Breast epithelium (tissue), 4 donors: ENCODE data around the gene NDUFAB1. TPM values are rescaled to one million over a fixed set of nuclear protein-coding genes. Genes with fewer than 3 reads are reported as not detected.
"Not testable (repeated sequence)": the region's sequence is repeated elsewhere in the genome, so short reads cannot be mapped to it uniquely, and the experiment has no call there.

Experiments used
- DNase-seq, 2 donors: peaks; one replicate each; pipeline ENCODE4 v3.0.0-alpha.2; 2019; ENCODE audit warnings: low spot score in 2 of 2
- H3K27ac ChIP-seq, 2 donors: fragments of 200-600 bp; sonication (generic) in 1 of 2; one replicate each; pipeline ENCODE4 v1.5.1; 2016 to 2019; ENCODE audit warnings: mild to moderate bottlenecking in 1 of 2
- H3K27me3 ChIP-seq, 2 donors: fragments of 200-600 bp; sonication (generic) in 1 of 2; one replicate each; pipeline versions ENCODE4 v1.5.1 to v1.6.0; 2017 to 2019; ENCODE audit warnings: control low read depth in 1 of 2, mild to moderate bottlenecking in 1 of 2
- H3K36me3 ChIP-seq: fragments of 200-600 bp; one replicate; pipeline ENCODE4 v1.5.1; 2019
- H3K4me1 ChIP-seq, 2 donors: fragments of 200-600 bp; sonication (generic); one replicate each; pipeline ENCODE4 v1.5.1; 2016 to 2019; ENCODE audit warnings: control low read depth in 1 of 2
- H3K4me3 ChIP-seq, 3 donors: fragments of 200-600 bp; sonication (generic); 1 replicate in 2 of 3; 2 replicates in 1 of 3; pipeline ENCODE4 v1.5.1; 2016 to 2019; ENCODE audit warnings: mild to moderate bottlenecking in 3 of 3, moderate library complexity in 2 of 3
- H3K9me3 ChIP-seq, 2 donors: fragments of 200-600 bp; sonication (generic) in 1 of 2; one replicate each; pipeline ENCODE4 v1.5.1; 2016 to 2019; ENCODE audit warnings: control low read depth in 1 of 2
- POLR2A ChIP-seq: fragments of 450-650 bp; IDR thresholded peaks from one replicate; pipeline ENCODE4 v1.6.1; 2016; ENCODE audit warnings: antibody characterized with exemption, mild to moderate bottlenecking, moderate library complexity
- POLR2AphosphoS5 ChIP-seq, 3 donors: sonication (generic); formaldehyde crosslinking; IDR thresholded peaks; one replicate each; pipeline ENCODE4 v1.6.1; 2017; ENCODE audit warnings: antibody characterized with exemption in 3 of 3
- intact Hi-C: fragments of 100-400 bp; cut with DNase I; formaldehyde crosslinking; loops from one replicate; pipeline ENCODE4 v1.15.1; 2023; ENCODE audit warnings: low total_unique reads
- total RNA-seq, 3 donors: library from RNA; depleted of rRNA; stranded (reverse); fragments of >200 nt; gene quantifications; one replicate each; pipeline ENCODE4 v1.1.0, GENCODE V29; 2016
- TF ChIP-seq, protein P1 (sequence below), 3 donors: fragments of 450-650 bp; IDR thresholded peaks; one replicate each; pipeline ENCODE4 v1.5.1; 2016 to 2017; ENCODE audit warnings: antibody characterized with exemption in 3 of 3, mild to moderate bottlenecking in 3 of 3, moderate library complexity in 3 of 3

Gene NDUFAB1
- total RNA-seq, 3 donors from 2014 or later: 59.4 to 75.1 (median 64.6) TPM

DNA sequence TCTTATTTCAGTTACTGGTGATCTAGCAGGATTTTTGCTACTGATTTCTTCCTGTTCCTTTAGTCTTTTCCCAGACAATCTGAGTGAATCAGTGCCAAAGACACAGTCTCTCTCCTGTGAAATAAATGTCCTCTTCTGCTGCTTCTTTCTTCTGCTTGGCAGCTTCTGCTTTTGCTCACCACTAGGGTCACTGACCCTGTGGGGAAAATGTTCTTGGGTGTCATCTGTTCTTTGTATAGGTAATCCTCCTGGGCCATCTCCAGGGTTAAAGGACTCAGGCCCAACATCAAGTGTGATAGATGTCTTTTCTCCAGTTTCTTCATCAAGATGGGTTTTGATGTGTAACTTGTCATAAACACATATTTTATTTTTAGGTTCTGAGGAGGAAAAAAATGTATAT, 39.8 kb upstream of the NDUFAB1 start:
- no peaks in the 10 kb centered on the region for H3K27me3 ChIP-seq
- DNase-seq: no peak
- intact Hi-C loops: no loop called here
- TF ChIP-seq, protein P1, sequence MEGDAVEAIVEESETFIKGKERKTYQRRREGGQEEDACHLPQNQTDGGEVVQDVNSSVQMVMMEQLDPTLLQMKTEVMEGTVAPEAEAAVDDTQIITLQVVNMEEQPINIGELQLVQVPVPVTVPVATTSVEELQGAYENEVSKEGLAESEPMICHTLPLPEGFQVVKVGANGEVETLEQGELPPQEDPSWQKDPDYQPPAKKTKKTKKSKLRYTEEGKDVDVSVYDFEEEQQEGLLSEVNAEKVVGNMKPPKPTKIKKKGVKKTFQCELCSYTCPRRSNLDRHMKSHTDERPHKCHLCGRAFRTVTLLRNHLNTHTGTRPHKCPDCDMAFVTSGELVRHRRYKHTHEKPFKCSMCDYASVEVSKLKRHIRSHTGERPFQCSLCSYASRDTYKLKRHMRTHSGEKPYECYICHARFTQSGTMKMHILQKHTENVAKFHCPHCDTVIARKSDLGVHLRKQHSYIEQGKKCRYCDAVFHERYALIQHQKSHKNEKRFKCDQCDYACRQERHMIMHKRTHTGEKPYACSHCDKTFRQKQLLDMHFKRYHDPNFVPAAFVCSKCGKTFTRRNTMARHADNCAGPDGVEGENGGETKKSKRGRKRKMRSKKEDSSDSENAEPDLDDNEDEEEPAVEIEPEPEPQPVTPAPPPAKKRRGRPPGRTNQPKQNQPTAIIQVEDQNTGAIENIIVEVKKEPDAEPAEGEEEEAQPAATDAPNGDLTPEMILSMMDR (IDR thresholded peaks at IDR 0.05): no peak
- TF ChIP-seq POLR2AphosphoS5 (IDR thresholded peaks at IDR 0.05): no peak
- TF ChIP-seq POLR2A: no peak
- no peaks in the 10 kb centered on the region for H3K9me3 ChIP-seq
- peaks cover 0 to 7% of the 10 kb centered on the region in 2 donors for H3K4me1 ChIP-seq
- no peak overlapping the region for H3K4me3 ChIP-seq
- no peak overlapping the region for H3K27ac ChIP-seq
- H3K36me3 ChIP-seq: no peaks in the 10 kb centered on the region

DNA sequence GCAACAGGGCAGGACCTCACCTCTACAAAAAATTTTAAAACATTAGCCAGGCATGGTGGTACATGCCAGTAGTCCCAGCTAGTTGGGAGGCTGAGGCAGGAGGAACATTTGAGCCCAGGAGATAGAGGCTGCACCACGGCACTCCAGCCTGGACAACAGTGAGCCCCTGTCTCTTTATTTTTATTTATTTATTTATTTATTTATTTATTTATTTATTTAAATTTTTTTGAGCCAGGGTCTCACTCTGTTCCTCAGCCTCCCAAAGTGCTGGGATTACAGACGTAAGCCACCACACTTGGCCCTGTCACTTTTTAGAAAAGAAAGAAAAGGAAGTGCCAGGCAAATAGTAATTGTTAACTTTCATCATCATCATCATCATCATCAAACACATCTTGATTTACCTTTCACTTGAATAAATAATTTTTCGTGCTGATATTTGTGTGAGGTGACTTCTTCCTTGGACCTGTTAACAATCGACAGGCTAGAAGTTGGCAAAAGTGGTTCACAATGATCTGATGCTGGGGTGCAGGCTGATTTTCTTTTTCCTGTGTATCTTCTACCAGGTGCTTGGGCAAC, 38.4 kb upstream of the NDUFAB1 start:
- TF ChIP-seq POLR2A (no peak), POLR2AphosphoS5 (IDR thresholded peaks at IDR 0.05) (no peak)
- TF ChIP-seq, protein P1 (IDR thresholded peaks at IDR 0.05): no peak
- H3K4me1 ChIP-seq: no peaks in the 10 kb centered on the region
- H3K4me3 ChIP-seq: no peak overlapping the region
- H3K27ac ChIP-seq: no peak overlapping the region
- intact Hi-C loops: no loop called here
- peaks cover 8% of the 10 kb centered on the region for H3K36me3 ChIP-seq
- DNase-seq: no peak
- H3K9me3 ChIP-seq: no peaks in the 10 kb centered on the region
- H3K27me3 ChIP-seq: no peaks in the 10 kb centered on the region

DNA sequence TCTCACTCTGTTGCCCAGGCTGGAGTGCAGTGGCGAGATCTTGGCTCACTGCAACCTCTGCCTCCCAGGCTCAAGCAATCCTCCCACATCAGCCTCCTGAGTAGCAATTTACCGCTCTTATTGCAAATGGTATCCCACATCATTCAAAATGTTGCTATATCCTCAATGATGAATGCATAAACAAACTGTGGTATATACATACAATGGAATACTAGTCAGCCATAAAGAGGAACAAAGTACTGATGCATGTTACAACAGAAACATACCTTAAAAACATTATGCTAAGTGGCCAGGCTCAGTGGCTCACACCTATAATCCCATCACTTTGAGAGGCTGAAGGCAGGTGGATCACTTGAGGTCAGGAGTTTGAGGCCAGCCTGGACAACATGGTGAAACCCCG, 35.8 kb upstream of the NDUFAB1 start:
- H3K9me3 ChIP-seq, H3K36me3 ChIP-seq, intact Hi-C loops, H3K27ac ChIP-seq, H3K4me1 ChIP-seq, DNase-seq, H3K27me3 ChIP-seq, H3K4me3 ChIP-seq: not testable (repeated sequence)

DNA sequence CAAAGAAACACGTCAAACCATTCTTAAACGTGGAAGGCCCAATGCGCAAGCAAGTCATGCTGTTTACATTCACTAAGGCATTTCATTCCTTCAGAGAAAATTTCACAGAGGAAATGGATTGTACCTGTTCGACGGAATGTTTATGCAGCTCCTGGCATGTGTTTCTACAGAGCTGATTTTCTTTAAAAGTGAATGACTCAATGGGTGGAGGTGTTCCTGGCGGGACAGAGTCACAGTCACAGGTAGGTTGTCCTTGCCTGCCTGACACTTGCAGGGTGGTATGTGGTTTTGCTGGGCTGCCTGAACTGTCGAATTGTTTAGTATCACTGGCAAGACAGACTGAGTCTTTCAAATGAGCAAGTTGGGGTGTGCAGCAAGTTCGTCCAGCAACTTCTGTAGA, 33.4 kb upstream of the NDUFAB1 start:
- H3K4me3 ChIP-seq: no peak overlapping the region
- no peak overlapping the region for H3K27ac ChIP-seq
- DNase-seq: no peak
- H3K9me3 ChIP-seq: no peaks in the 10 kb centered on the region
- TF ChIP-seq POLR2AphosphoS5 (IDR thresholded peaks at IDR 0.05): no peak
- TF ChIP-seq, protein P1 (IDR thresholded peaks at IDR 0.05): no peak
- TF ChIP-seq POLR2A: no peak
- peaks cover 9% of the 10 kb centered on the region for H3K36me3 ChIP-seq
- intact Hi-C loops: no loop called here
- no peaks in the 10 kb centered on the region for H3K4me1 ChIP-seq
- no peaks in the 10 kb centered on the region for H3K27me3 ChIP-seq

DNA sequence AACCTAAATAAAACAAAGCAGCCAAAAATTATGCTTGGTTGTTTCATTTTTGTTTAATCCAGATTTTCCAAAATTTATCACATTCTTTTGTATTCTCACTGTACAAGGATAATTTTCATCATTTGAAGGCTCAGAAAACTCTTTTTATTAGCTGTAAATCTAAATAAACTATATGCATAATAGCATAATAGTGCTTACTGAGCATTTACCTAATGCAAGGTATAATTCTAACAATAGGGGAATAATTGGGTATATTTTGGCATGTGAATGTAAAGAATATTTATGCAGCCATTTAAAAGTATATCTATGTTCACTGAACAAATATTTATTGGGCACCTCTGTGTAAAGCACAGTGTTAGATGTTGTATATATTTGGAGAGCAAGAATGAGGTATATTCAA, 28.0 kb upstream of the NDUFAB1 start:
- Histone ChIP-seq H3K27me3 (no peaks in the 10 kb centered on the region), H3K4me1 (no peaks in the 10 kb centered on the region), H3K9me3 (no peaks in the 10 kb centered on the region), H3K4me3 (no peak overlapping the region), H3K27ac (no peak overlapping the region), H3K36me3 (peaks cover 6% of the 10 kb centered on the region)
- intact Hi-C loops: no loop called here
- DNase-seq: no peak
- no peak for TF ChIP-seq POLR2AphosphoS5 (IDR thresholded peaks at IDR 0.05)
- TF ChIP-seq, protein P1 (IDR thresholded peaks at IDR 0.05): no peak
- TF ChIP-seq POLR2A: no peak

DNA sequence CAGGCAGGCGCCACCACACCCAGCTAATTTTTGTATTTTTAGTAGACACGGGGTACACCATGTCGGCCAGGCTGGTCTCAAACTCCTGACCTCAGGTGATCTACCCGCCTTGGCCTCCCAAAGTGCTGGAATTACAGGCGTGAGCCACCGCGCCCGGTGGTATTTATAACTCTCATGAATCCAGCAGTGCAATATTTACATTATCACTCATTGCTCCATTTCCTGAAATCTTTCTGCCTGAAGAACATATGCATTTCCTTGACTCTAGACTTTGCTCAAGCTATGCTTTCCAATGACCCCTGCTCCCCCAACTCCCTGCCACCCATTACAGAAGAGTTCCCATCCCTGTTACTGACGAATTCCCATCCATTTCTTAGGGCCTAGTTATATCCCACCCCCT, 19.7 kb upstream of the NDUFAB1 start:
- H3K36me3 ChIP-seq: no peaks in the 10 kb centered on the region
- DNase-seq: no peak
- intact Hi-C loops: no loop called here
- TF ChIP-seq, protein P1 (IDR thresholded peaks at IDR 0.05): no peak
- no peak for TF ChIP-seq POLR2AphosphoS5 (IDR thresholded peaks at IDR 0.05)
- TF ChIP-seq POLR2A: no peak
- H3K9me3 ChIP-seq: no peaks in the 10 kb centered on the region
- H3K27me3 ChIP-seq: no peaks in the 10 kb centered on the region
- H3K4me1 ChIP-seq: no peaks in the 10 kb centered on the region
- H3K27ac ChIP-seq: no peak overlapping the region
- H3K4me3 ChIP-seq: no peak overlapping the region
